Stimulated activated naive B cell treated with anti-CD40 and anti-IgM and Interleukin-4, amounts not matched to agents 10 μg/mL and 1 μg/mL and 100 μg/mL, for 72 hours (primary cell): ENCODE measurements around the gene MEGF11.

Experiments
- ATAC-seq, 2 donors: fragments of 150-1000 bp; cut with Tn5 transposase; replicated peaks; 2 replicates each; pipeline ENCODE4 v1.10.0; 2021; ENCODE audit warnings: moderate library complexity in 1 of 2
- DNase-seq: peaks from one replicate; pipeline ENCODE4 v3.0.0; 2021
- H3K27ac Mint-ChIP-seq: one replicate; pipeline ENCODE4 v1.8.0; 2022; ENCODE audit warnings: mild to moderate bottlenecking, mixed read lengths
- H3K27me3 Mint-ChIP-seq, 2 donors: one replicate each; pipeline ENCODE4 v1.8.0; 2022; ENCODE audit warnings: mixed read lengths in 2 of 2
- H3K36me3 Mint-ChIP-seq, 2 donors: one replicate each; pipeline ENCODE4 v1.8.0; 2022; ENCODE audit warnings: mixed read lengths in 2 of 2, mild to moderate bottlenecking in 1 of 2
- H3K4me1 Mint-ChIP-seq, 2 donors: one replicate each; pipeline ENCODE4 v1.8.0; 2022; ENCODE audit warnings: mixed read lengths in 2 of 2, mild to moderate bottlenecking in 1 of 2
- H3K4me3 Mint-ChIP-seq, 2 donors: one replicate each; pipeline ENCODE4 v1.8.0; 2022; ENCODE audit warnings: mild to moderate bottlenecking in 2 of 2, mixed read lengths in 2 of 2, moderate library complexity in 1 of 2
- H3K9me3 Mint-ChIP-seq, 2 donors: one replicate each; pipeline ENCODE4 v1.8.0; 2022; ENCODE audit warnings: mixed read lengths in 2 of 2, mild to moderate bottlenecking in 1 of 2

The MEGF11 gene

DNA sequence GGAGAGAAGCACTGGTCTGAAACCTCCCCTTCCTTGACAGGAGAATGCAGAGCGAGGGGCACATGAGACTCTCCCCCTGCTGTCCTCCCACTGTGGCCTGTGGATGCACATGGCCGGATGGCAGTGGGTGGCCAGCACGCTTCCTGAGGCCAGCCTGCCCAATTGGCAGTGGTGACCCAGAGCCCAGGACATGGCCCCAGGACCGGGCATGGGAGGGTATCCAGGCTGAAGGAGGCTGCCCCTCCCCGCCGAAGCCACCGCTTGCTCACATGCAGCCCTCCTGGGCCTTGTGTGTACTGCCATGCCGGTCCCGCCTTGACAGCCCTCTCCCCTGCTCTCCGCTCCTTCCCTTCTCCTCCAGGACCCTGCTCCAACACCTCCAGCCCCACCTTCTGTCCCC lies 100.9 kb downstream of the MEGF11 start:
- Mint-ChIP-seq H3K4me1 (peaks cover 22 to 44% of the 10 kb centered on the region in 2 donors), H3K27ac (peak overlapping the region; percentile 95), H3K9me3 (peaks cover 0 to 2% of the 10 kb centered on the region in 2 donors), H3K36me3 (no peaks in the 10 kb centered on the region), H3K27me3 (peaks cover 8 to 13% of the 10 kb centered on the region in 2 donors), H3K4me3 (no peak overlapping the region)
- ATAC-seq, result no peak
- no peak for DNase-seq

DNA sequence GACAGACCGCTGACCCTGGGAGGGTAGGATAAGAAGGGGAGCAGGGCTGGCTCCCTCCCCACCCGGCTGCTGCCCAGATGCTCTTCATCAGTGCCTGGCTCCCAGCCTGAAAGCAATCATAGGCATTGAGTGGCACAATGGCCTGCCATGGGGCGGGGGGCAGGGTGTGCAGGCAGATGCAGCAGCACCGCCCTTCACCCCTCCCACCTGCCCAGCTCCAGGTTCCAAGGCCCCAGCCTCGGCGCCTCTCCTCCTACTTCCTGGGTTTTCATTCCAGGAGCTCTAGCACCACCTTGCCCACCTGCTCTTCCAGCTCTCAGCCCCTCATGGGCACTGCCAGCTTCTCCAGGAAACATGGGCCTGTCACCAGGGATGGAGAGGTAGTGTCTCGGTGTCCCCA lies 101.7 kb downstream of the MEGF11 start:
- peaks cover 8 to 13% of the 10 kb centered on the region in 2 donors for H3K27me3 Mint-ChIP-seq
- no peak for ATAC-seq
- DNase-seq, result no peak
- no peaks in the 10 kb centered on the region for H3K36me3 Mint-ChIP-seq
- H3K4me1 Mint-ChIP-seq, result peaks cover 21 to 41% of the 10 kb centered on the region in 2 donors
- no peak overlapping the region for H3K4me3 Mint-ChIP-seq
- H3K9me3 Mint-ChIP-seq, result peaks cover 0 to 2% of the 10 kb centered on the region in 2 donors
- peak overlapping the region; percentile 11 for H3K27ac Mint-ChIP-seq

DNA sequence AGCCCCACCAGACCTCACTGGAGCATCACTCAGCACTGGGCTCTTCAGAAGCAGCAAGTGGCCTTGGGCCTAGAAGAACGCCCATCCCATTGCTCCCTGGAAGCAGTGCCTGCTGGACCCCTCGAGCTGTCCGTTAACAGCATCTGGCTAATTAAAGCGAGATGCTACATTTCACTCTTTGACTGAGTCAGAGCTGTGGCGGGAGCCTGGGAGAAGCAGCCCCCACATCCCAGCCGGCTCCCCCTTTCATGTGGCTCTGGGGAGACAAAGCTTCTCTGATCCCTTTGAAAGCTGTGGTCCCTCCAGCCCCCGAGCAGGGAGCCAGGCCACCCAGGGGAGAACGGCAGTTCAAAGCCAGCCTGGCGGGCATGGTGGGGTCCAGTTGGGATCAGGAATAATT lies 103.7 kb downstream of the MEGF11 start:
- H3K36me3 Mint-ChIP-seq, result no peaks in the 10 kb centered on the region
- peaks cover 0 to 2% of the 10 kb centered on the region in 2 donors for H3K9me3 Mint-ChIP-seq
- DNase-seq (no peak), ATAC-seq (no peak)
- peaks cover 4 to 6% of the 10 kb centered on the region in 2 donors for H3K27me3 Mint-ChIP-seq
- H3K27ac Mint-ChIP-seq, result no peak overlapping the region
- H3K4me3 Mint-ChIP-seq, result no peak overlapping the region
- peaks cover 17 to 46% of the 10 kb centered on the region in 2 donors for H3K4me1 Mint-ChIP-seq

DNA sequence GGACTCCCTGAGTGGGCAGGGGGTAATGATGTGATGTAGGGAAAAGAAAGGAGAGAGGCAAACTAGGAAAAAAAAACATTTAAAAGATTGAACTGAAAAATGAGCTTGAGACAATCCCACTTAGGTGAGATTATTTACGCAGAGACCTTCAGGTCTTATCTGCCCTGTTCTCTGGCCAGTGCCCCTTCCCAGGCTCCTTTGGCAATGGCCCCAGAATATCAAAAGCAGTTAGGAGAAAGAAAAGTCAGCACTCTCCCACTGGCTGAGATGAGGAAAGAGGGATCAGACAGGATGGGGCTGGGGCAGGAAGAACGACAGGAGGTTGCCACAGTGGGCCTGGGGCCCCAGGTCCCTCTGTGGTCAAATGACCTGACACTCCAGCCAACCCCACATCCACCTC lies 105.4 kb downstream of the MEGF11 start:
- DNase-seq (no peak), ATAC-seq (no peak)
- peaks cover 0 to 2% of the 10 kb centered on the region in 2 donors for H3K9me3 Mint-ChIP-seq
- H3K27ac Mint-ChIP-seq, result no peak overlapping the region
- no peaks in the 10 kb centered on the region for H3K36me3 Mint-ChIP-seq
- no peak overlapping the region for H3K4me3 Mint-ChIP-seq
- peaks cover 4 to 6% of the 10 kb centered on the region in 2 donors for H3K27me3 Mint-ChIP-seq
- H3K4me1 Mint-ChIP-seq, result peaks cover 6 to 30% of the 10 kb centered on the region in 2 donors

DNA sequence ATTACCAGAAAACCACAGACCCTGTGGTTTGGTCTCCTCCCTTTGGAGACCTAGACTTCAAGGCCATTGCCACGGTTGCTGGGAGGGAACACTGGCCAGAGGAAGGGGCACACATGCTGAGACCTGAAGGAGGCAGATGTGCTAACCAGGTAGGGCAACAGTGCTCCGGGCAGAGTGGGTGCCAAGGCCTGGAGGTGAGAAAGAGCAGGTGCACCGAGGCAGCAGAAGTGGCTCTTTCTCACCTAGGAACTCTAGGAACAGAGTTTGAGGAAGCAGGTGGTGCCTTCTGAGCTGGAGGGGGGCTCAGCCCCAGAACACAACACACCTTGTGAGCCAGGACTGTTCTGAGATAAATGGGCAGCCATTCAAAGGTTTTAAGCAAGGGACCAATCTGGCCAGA lies 106.1 kb downstream of the MEGF11 start:
- H3K27ac Mint-ChIP-seq, result no peak overlapping the region
- H3K9me3 Mint-ChIP-seq, result no peaks in the 10 kb centered on the region
- DNase-seq (no peak), ATAC-seq (peak in 1 of 2 donors; percentile 17)
- H3K36me3 Mint-ChIP-seq, result no peaks in the 10 kb centered on the region
- H3K27me3 Mint-ChIP-seq, result no peaks in the 10 kb centered on the region
- peaks cover 2 to 25% of the 10 kb centered on the region in 2 donors for H3K4me1 Mint-ChIP-seq
- no peak overlapping the region for H3K4me3 Mint-ChIP-seq

DNA sequence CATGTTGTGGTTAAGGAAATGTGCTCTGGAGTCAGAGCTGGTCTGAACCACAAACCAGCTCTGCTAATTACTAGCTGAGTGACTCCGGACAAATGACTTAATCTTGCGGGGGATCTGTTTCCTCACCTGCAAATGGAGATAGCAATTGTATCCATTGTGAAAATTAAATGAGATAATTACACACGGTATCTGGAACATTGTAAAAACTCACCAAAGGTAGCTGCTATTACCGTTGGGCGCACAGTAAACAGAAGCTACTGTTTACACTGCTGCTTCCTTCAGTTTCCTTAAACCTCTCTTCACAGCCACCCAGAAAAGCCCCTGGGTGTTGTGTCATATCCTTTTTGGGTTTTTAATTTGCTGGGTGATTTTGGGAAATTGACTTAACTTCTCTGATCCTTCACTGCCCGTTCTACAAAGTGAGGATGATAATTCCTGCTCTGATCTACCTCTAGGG lies 107.8 kb downstream of the MEGF11 start:
- Mint-ChIP-seq H3K4me1 (peaks cover 2 to 13% of the 10 kb centered on the region in 2 donors), H3K27me3 (no peaks in the 10 kb centered on the region), H3K27ac (no peak overlapping the region), H3K9me3 (no peaks in the 10 kb centered on the region), H3K36me3 (no peaks in the 10 kb centered on the region), H3K4me3 (no peak overlapping the region)
- ATAC-seq, result peak in 1 of 2 donors; percentile 8
- DNase-seq, result no peak

DNA sequence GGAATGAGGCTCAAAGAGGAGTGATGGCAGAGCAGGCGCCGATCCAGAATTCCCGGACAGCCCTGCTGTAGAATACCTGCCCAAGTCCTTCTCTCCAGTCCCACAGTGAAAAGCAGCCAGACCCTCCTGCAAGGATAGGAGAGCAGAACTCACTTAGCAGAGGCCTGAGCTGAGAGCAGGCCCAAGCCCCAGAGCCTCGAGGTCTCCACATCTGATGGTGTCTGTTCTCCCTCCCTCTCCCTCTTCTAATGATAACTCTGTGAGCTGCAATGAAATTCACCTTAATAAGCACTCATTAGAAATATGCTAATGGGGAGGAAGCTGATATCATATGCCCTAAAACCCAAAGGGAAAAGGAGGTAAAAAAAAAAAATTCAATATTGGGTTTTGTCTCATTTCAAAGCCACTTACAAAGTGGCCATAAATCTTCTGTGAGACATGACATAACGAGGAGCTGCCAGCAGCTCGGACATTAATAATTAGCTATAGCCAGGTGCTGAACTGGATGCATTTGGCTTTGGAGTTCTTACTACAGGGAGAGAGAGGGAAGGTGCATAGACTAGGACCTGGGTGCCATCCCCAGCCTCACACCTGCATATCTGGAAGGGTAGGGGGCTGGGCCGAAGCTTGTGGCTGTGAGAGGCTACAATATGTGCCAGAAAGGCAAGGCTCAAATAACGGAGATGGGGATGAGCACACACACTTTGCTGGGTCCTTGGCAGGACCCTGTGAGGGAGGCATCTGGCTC lies 108.4 kb downstream of the MEGF11 start:
- DNase-seq, result no peak
- no peaks in the 10 kb centered on the region for H3K27me3 Mint-ChIP-seq
- H3K36me3 Mint-ChIP-seq, result no peaks in the 10 kb centered on the region
- no peak overlapping the region for H3K27ac Mint-ChIP-seq
- H3K4me3 Mint-ChIP-seq, result no peak overlapping the region
- ATAC-seq, result peak in 1 of 2 donors; percentile 17
- no peaks in the 10 kb centered on the region for H3K9me3 Mint-ChIP-seq
- peaks cover 2 to 13% of the 10 kb centered on the region in 2 donors for H3K4me1 Mint-ChIP-seq

DNA sequence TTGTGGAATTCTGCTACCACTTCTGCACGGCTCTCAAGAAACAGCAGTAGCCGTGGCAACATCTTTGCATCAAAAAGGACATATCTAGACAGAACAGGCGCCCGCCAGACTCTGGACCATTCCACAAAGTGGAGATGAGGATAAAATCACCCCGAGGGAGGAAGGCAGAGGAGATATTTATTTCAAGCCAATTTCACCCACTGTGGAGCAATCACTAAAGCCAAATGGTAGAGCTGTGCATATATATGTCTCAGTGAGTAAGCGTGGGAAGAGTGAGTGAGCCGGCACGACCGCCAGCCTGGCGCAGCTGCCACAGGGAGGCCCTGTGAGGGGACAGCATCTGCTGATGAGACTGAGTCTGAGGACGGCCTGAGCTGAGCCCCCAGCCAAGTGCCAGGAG lies 111.3 kb downstream of the MEGF11 start:
- DNase-seq, result no peak

DNA sequence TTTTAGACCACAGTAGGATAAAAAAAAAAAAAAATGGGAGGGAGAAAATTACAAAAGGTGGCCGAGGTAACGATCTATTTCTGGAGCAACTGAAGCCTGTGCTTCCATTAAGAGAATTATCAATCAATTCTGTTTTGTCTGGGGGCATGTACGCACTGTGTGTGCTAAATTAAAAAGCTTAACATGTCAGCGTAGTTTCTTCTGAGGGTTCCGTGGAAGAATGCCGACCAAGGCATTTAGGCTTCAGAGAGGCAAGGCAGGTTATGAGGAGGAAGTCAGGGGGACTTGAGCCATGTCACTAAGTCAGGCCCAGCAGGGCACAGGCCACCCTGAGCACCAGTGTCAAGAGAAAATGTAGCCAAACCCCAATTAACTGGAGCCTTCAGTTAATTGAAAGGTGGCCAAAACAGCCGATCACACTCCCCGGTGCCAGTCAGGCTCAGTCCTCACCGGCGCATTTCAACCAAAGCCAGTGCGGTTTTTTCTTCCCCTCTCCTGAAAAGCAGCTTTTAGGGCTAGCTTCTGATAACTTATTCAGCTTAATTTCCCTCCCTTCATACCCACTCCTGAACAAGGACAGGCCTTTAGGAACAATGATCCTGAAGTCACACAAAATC lies 113.9 kb downstream of the MEGF11 start:
- no peak for ATAC-seq
- Mint-ChIP-seq H3K4me1 (no peaks in the 10 kb centered on the region), H3K4me3 (no peak overlapping the region), H3K9me3 (no peaks in the 10 kb centered on the region), H3K36me3 (no peaks in the 10 kb centered on the region), H3K27ac (no peak overlapping the region), H3K27me3 (no peaks in the 10 kb centered on the region)
- no peak for DNase-seq

More for the DNA sequence above, 111.3 kb downstream of the MEGF11 start:
- Mint-ChIP-seq H3K27ac (no peak overlapping the region), H3K4me3 (no peak overlapping the region), H3K4me1 (peaks cover 2 to 13% of the 10 kb centered on the region in 2 donors), H3K9me3 (no peaks in the 10 kb centered on the region), H3K36me3 (no peaks in the 10 kb centered on the region), H3K27me3 (no peaks in the 10 kb centered on the region)
- ATAC-seq, result no peak

DNA sequence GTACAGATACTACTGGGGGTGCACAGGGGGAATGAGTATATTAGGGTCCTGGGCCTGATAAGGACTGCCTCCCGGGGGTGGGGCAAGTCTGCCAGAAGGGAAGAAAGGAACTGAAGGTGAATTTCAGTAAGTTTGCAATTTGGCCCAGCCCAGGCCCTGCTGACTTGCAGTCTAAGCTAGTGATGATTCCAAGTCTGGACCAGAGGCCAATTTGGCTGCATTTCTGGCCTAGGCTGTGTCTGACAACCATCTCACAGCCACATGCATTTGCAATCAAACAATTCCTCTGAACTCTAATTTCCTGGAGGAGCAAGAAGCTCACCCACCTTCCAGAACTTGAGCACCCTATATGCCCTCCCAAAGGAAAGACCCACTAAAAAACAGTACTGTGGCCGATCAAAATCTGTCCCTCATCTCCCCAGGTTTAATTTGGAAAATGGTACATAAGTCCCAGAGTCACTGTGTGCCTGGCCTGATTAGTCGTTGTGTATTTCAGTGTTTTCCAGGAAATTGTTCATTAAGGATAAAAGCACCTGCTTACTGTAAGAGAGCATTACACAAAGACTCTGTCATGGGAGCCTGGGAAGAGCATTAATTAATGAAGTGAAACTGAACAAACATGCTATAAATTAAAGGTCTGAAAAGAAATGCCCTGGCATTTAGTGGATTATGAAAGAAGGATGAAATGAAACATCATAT lies 114.5 kb downstream of the MEGF11 start:
- H3K4me1 Mint-ChIP-seq, result no peaks in the 10 kb centered on the region

DNA sequence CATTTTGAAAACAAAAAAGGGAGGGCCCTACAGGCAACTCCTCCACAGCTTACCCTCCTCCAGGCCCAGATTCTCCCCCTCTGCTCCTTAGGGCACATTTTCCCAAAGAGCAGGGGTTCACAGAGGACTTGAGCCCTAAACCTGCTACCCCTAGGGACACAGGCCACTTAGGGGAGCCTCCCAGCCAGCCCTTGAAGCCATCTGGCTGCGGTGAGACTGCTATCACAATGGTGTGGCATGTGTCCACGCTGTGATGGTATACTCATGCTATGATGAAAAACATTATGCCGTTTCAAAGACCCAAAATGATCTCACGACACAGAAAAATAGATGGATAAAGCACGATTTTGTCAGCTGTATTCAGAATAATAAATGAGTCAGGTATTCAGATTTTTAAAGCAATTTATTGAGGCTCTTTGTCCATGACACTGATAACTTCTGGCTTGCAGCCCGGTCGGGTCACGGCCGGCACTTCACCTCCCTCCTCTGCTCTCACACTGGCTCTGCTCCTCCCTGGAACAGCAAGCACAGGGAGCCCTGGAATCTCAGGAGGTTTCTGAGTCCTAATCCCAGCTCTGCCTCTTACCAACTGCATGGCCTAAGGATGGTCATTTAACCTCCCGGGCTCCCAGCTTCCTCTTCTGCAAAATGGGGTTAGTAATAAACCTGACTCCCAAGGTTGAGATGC lies 115.3 kb downstream of the MEGF11 start:
- Mint-ChIP-seq H3K4me1 (no peaks in the 10 kb centered on the region), H3K27ac (no peak overlapping the region), H3K36me3 (no peaks in the 10 kb centered on the region), H3K27me3 (no peaks in the 10 kb centered on the region), H3K9me3 (no peaks in the 10 kb centered on the region), H3K4me3 (no peak overlapping the region)
- DNase-seq (no peak), ATAC-seq (no peak)

More for the DNA sequence above, 114.5 kb downstream of the MEGF11 start:
- H3K27ac Mint-ChIP-seq, result no peak overlapping the region
- no peaks in the 10 kb centered on the region for H3K27me3 Mint-ChIP-seq
- DNase-seq (no peak), ATAC-seq (no peak)
- H3K4me3 Mint-ChIP-seq, result no peak overlapping the region
- no peaks in the 10 kb centered on the region for H3K9me3 Mint-ChIP-seq
- no peaks in the 10 kb centered on the region for H3K36me3 Mint-ChIP-seq

DNA sequence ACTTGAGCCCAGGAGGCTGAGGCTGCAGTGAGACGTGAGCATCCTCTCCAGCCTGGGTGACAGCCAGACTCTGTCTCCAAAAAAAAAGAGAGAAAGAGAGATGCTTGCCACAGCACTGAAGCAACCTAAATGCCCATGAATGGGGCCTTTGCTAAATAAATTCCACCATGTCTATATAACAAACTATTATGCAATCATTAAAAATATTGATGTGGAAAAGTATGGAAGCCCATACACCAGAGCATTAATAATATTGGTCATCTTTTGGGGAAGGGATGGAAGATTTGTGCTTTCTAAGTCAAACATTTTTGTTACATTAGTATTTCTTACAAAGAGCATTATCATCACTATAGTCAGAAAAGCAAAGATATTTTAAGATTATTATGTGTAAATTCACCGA lies 116.6 kb downstream of the MEGF11 start:
- H3K4me3 Mint-ChIP-seq, result no peak overlapping the region
- no peaks in the 10 kb centered on the region for H3K4me1 Mint-ChIP-seq
- no peaks in the 10 kb centered on the region for H3K9me3 Mint-ChIP-seq
- DNase-seq (no peak), ATAC-seq (no peak)
- H3K36me3 Mint-ChIP-seq, result no peaks in the 10 kb centered on the region
- no peak overlapping the region for H3K27ac Mint-ChIP-seq
- no peaks in the 10 kb centered on the region for H3K27me3 Mint-ChIP-seq

DNA sequence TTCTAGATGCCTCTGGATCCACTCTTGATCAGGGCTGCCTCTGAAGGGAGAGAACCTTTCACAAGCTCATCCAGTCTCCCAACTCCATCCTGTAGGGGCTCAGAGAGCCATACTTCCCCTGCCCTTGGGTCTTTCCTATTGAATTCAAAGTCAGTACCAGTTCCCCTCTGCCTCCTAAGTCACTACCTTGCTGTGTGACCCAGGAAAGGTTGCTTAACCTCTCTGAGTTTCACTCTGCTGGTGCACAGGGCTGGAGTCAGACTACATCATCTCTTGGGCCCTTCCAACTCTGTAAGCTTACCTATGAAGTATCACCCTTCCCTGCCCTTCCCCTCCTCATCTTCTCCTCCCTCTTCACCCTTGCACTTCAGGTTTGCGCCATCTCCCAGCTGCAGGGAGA lies 117.9 kb downstream of the MEGF11 start:
- H3K27me3 Mint-ChIP-seq, result no peaks in the 10 kb centered on the region
- no peaks in the 10 kb centered on the region for H3K36me3 Mint-ChIP-seq
- H3K4me3 Mint-ChIP-seq, result no peak overlapping the region
- ATAC-seq, result no peak
- no peak overlapping the region for H3K27ac Mint-ChIP-seq
- no peak for DNase-seq
- no peaks in the 10 kb centered on the region for H3K9me3 Mint-ChIP-seq
- H3K4me1 Mint-ChIP-seq, result peaks cover 0 to 3% of the 10 kb centered on the region in 2 donors

DNA sequence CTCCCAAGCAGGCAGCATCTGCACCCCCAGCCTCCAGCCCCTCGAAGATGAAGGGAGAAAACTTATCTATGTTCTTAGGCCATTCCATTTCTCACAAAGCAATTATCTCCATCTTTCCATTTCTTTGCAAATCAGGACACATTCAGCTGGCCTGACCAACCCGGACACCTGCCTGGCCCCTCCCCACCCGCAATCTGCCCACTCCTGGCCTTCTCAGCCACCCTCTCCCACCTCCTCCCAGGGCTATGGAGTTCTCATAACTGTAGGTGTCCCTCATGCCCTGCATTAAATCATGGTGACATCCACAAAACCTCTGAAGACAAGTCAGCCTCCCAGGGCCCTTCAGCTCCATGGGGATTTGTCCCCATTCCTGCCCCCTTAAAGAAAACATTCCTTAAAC lies 119.3 kb downstream of the MEGF11 start:
- Mint-ChIP-seq H3K9me3 (no peaks in the 10 kb centered on the region), H3K36me3 (no peaks in the 10 kb centered on the region), H3K27ac (no peak overlapping the region), H3K4me3 (no peak overlapping the region), H3K27me3 (no peaks in the 10 kb centered on the region), H3K4me1 (peaks cover 0 to 3% of the 10 kb centered on the region in 2 donors)
- ATAC-seq (no peak), DNase-seq (no peak)
